HG03558 (cell line): ENCODE measurements around the gene MED14.

Experiments used
- ATAC-seq: cut with Tn5 transposase; IDR thresholded peaks from one replicate; pipeline ENCODE4 v1.9.1; 2021; ENCODE audit warnings: moderate number of reproducible peaks; ENCODE audit not compliant: unreplicated experiment; ENCODE audit errors: extremely low read depth

The MED14 gene

GRCh38 chrX:40617566-40617965, 117.8 kb downstream of the MED14 start:
- ATAC-seq: no peak

- ATAC-seq: no peak
Observed at GRCh38 chrX:40615976-40616375, 119.4 kb downstream of the MED14 start.

- ATAC-seq: no peak
Observed at GRCh38 chrX:40612511-40612910, 122.8 kb downstream of the MED14 start.

- ATAC-seq: no peak
Observed at GRCh38 chrX:40607381-40607780, 128.0 kb downstream of the MED14 start.

- ATAC-seq: no peak
Observed at GRCh38 chrX:40603446-40603845, 131.9 kb downstream of the MED14 start.
